Spleen (tissue), 11 donors: ENCODE results near the gene PACS1. TPM values are rescaled to one million over a fixed set of nuclear protein-coding genes. Genes with fewer than 3 reads are reported as not detected.

Source experiments
- DNase-seq: peaks from one replicate; pipeline ENCODE4 v3.0.0-alpha.2; 2020
- H3K27ac ChIP-seq, 8 donors: fragments of 200-600 bp; sonication (generic) in 7 of 8; 1 replicate in 4 of 8; 2 replicates in 4 of 8; pipeline versions ENCODE4 v1.5.0 to v1.8.0; 2016 to 2021; ENCODE audit warnings: inconsistent platforms in 4 of 8, mild to moderate bottlenecking in 4 of 8, moderate library complexity in 1 of 8
- H3K27me3 ChIP-seq, 7 donors: fragments of 200-600 bp; sonication (generic) in 6 of 7; replicated peaks in 1 of 7; 1 replicate in 4 of 7; 2 replicates in 3 of 7; pipeline versions ENCODE4 v1.5.0 to v1.8.0; 2016 to 2021; ENCODE audit warnings: inconsistent platforms in 3 of 7, mild to moderate bottlenecking in 1 of 7
- H3K36me3 ChIP-seq, 6 donors: fragments of 200-600 bp; sonication (generic) in 5 of 6; 1 replicate in 4 of 6; 2 replicates in 2 of 6; pipeline versions ENCODE4 v1.5.0 to v1.8.0; 2016 to 2021; ENCODE audit warnings: inconsistent platforms in 2 of 6
- H3K4me1 ChIP-seq, 6 donors: fragments of 200-600 bp; sonication (generic) in 5 of 6; 1 replicate in 3 of 6; 2 replicates in 3 of 6; pipeline versions ENCODE4 v1.5.0 to v1.8.0; 2016 to 2021; ENCODE audit warnings: inconsistent platforms in 3 of 6
- H3K4me3 ChIP-seq, 8 donors: fragments of 200-600 bp; sonication (generic) in 7 of 8; 1 replicate in 4 of 8; 2 replicates in 4 of 8; pipeline versions ENCODE4 v1.5.0 to v1.8.0; 2016 to 2021; ENCODE audit warnings: inconsistent platforms in 4 of 8, mild to moderate bottlenecking in 4 of 8, moderate library complexity in 2 of 8
- H3K9me3 ChIP-seq, 8 donors: fragments of 200-600 bp; sonication (generic) in 7 of 8; 1 replicate in 4 of 8; 2 replicates in 4 of 8; pipeline versions ENCODE4 v1.5.0 to v1.8.0; 2016 to 2021; ENCODE audit warnings: inconsistent platforms in 4 of 8
- CTCF ChIP-seq, 11 experiments: fragments of 200-600 bp in 7 of 11; fragments of 450-650 bp in 4 of 11; sonication (generic) in 4 of 11; IDR thresholded peaks in 8 of 11; conservative IDR thresholded peaks in 3 of 11; 1 replicate in 7 of 11; 2 replicates in 4 of 11; pipeline versions ENCODE4 v1.4.0 to v1.8.0; 2016 to 2021; ENCODE audit warnings: antibody characterized with exemption in 11 of 11, inconsistent platforms in 4 of 11, mild to moderate bottlenecking in 1 of 11
- POLR2A ChIP-seq, 3 donors: fragments of 450-650 bp; IDR thresholded peaks; one replicate each; pipeline ENCODE4 v1.5.1; 2017; ENCODE audit warnings: antibody characterized with exemption in 3 of 3, mild to moderate bottlenecking in 1 of 3
- POLR2AphosphoS5 ChIP-seq, 3 donors: sonication (generic); formaldehyde crosslinking; IDR thresholded peaks; one replicate each; pipeline ENCODE4 v1.5.1; 2017; ENCODE audit warnings: antibody characterized with exemption in 3 of 3
- WGBS, 5 donors: extraction: QIAGEN DNeasy Blood & Tissue Kit in 3 of 5; methylation state at CpG; one replicate each; pipeline versions ENCODE4 v1.1.5 to v1.1.7; 2013 to 2018; 5-methylcytosine and 5-hydroxymethylcytosine counted together
- intact Hi-C: fragments of 100-400 bp; cut with DNase I; formaldehyde crosslinking; loops from one replicate; pipeline ENCODE4 v1.15.0; 2023; ENCODE audit warnings: low total_unique reads
- polyA plus RNA-seq, 3 donors: library from polyadenylated mRNA; stranded (reverse); fragments of 200-250 nt; gene quantifications; one replicate each; pipeline ENCODE4 v1.2.1, GENCODE V29; 2013
- total RNA-seq, 7 donors: library from RNA; depleted of rRNA in 3 of 7; stranded (reverse); fragments of >200 nt in 3 of 7; fragmentation: NEBNext Ultra II Directional in 4 of 7; extraction: Animal tissue kit (Norgen Biotek cat#: 25700) in 4 of 7; gene quantifications; one replicate each; pipeline versions ENCODE4 v1.1.0 to v1.2.1, GENCODE V29; 2016 to 2021
- donor health status: healthy with polysubstance abuse.
- donor health status: DM: no; HTN: no; CAD: no; lungs with moderate emphysema.
- donor health status: DM: no; HTN: no; CAD: no.
- donor health status: Bipolar disorder and iron deficiency.
- donor health status: healthy.
- donor health status: DM: no; HTN: no; CAD: no.
- donor health status: DM: yes; HTN: yes; CAD: no.

Gene PACS1
- total and polyA plus RNA-seq, 10 donors, result 20.6 to 126 (median 98.8) TPM

- Histone ChIP-seq H3K27ac (no peak overlapping the region), H3K4me3 (no peak overlapping the region), H3K4me1 (peaks cover 0 to 41% (median 3%) of the 10 kb centered on the region in 6 donors), H3K36me3 (no peaks in the 10 kb centered on the region), H3K9me3 (no peaks in the 10 kb centered on the region), H3K27me3 (no peaks in the 10 kb centered on the region)
- 65 to 82% (median 73%) methylated on average over 8 of the region's 8 CpGs for WGBS, 5 donors
- intact Hi-C loops, result no loop called here
- no peak for TF ChIP-seq POLR2AphosphoS5 (IDR thresholded peaks at IDR 0.05)
- TF ChIP-seq CTCF (IDR thresholded peaks at IDR 0.05 in 8 of 11, conservative IDR thresholded peaks at IDR 0.05 in 3 of 11), result no peak
- TF ChIP-seq POLR2A (IDR thresholded peaks at IDR 0.05), result no peak
- no peak for DNase-seq
Measured at GRCh38 chr11:66159324-66159984, 89.4 kb downstream of the PACS1 start.

GRCh38 chr11:66160709-66161108, 90.6 kb downstream of the PACS1 start:
- TF ChIP-seq CTCF (IDR thresholded peaks at IDR 0.05 in 8 of 11, conservative IDR thresholded peaks at IDR 0.05 in 3 of 11), result no peak
- intact Hi-C loops, result no loop called here
- H3K9me3 ChIP-seq, result no peaks in the 10 kb centered on the region
- DNase-seq, result no peak
- no peaks in the 10 kb centered on the region for H3K27me3 ChIP-seq
- no peak overlapping the region for H3K4me3 ChIP-seq
- 89 to 95% (median 92%) methylated on average over 5 of the region's 5 CpGs for WGBS, 5 donors
- H3K4me1 ChIP-seq, result peaks cover 0 to 41% (median 3%) of the 10 kb centered on the region in 6 donors
- peaks cover 0 to 7% (median 0%) of the 10 kb centered on the region in 6 donors for H3K36me3 ChIP-seq
- H3K27ac ChIP-seq, result no peak overlapping the region

- intact Hi-C loops, result no loop called here
- no peak for DNase-seq
- Histone ChIP-seq H3K9me3 (no peaks in the 10 kb centered on the region), H3K4me3 (no peak overlapping the region), H3K36me3 (peaks cover 0 to 30% (median 5%) of the 10 kb centered on the region in 6 donors), H3K27me3 (no peaks in the 10 kb centered on the region), H3K27ac (no peak overlapping the region), H3K4me1 (peaks cover 0 to 7% (median 0%) of the 10 kb centered on the region in 6 donors)
- WGBS, 5 donors, result 96 to 99% (median 97%) methylated on average over 7 of the region's 7 CpGs
- no peak for TF ChIP-seq POLR2AphosphoS5 (IDR thresholded peaks at IDR 0.05)
- no peak for TF ChIP-seq POLR2A (IDR thresholded peaks at IDR 0.05)
- TF ChIP-seq CTCF (IDR thresholded peaks at IDR 0.05 in 8 of 11, conservative IDR thresholded peaks at IDR 0.05 in 3 of 11), result no peak
Measured at GRCh38 chr11:66168289-66168688, 98.2 kb downstream of the PACS1 start.

- Histone ChIP-seq H3K27me3 (no peaks in the 10 kb centered on the region), H3K4me1 (no peaks in the 10 kb centered on the region), H3K27ac (no peak overlapping the region), H3K36me3 (peaks cover 0 to 27% (median 5%) of the 10 kb centered on the region in 6 donors), H3K4me3 (no peak overlapping the region), H3K9me3 (no peaks in the 10 kb centered on the region)
- TF ChIP-seq CTCF (IDR thresholded peaks at IDR 0.05 in 8 of 11, conservative IDR thresholded peaks at IDR 0.05 in 3 of 11), result no peak
- no peak for TF ChIP-seq POLR2A (IDR thresholded peaks at IDR 0.05)
- no peak for TF ChIP-seq POLR2AphosphoS5 (IDR thresholded peaks at IDR 0.05)
- WGBS, 5 donors, result 82 to 92% (median 91%) methylated on average over 8 of the region's 8 CpGs
- intact Hi-C loops, result no loop called here
- no peak for DNase-seq
Measured at GRCh38 chr11:66172146-66172545, 102.1 kb downstream of the PACS1 start.
